ENCODE data around the gene C19orf81. TPM values are rescaled to one million over a fixed set of nuclear protein-coding genes. Genes with fewer than 3 reads are reported as not detected.

The C19orf81 gene
- total RNA-seq, 1 experiment from 2014 or later: 0.41 TPM

DNA sequence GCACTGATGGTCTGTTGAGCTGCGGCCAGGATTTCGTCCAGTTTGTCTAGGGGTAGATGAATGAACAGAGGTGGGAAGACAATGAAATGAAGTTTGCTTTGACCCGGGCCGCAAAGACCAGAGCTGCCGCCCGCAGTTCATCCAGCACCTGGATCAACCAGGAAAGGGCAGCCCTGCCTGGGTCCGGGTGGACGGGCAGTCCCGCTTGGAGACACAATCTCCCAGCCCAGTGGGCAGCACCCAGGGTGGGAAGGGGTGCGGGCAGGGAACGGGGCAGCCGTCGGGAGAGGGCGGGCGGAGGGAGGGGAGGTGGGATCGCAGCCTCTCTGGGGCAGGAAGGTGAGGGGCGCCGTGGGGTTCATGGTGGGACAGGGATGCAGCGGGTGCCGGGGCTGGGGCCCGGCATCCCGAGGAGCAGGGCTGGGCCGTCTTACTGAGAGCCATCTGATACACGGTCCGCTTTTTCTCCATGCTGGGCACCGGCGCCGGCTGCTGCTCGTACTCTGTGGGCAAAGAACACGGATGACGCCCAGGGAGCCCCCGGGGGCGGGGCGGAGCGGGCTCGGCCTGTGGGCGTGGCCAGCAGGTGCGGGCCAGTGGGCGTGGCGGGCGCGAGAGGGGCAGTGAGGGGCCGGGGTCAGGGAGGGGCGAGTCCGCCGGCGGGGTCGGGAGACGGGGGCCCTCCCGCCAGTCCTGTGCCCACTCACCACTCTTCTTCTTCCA lies 37.2 kb downstream of the C19orf81 start:
- Histone ChIP-seq H3K4me1 (no peaks in the 10 kb centered on the region), H3K27me3 (replicated peaks; ENCODE audit: control insufficient read depth, insufficient read depth, low read length) (peaks cover 4% of the 10 kb centered on the region), H3K36me3 (ENCODE audit: control insufficient read depth, insufficient read depth, low read length) (no peaks in the 10 kb centered on the region), H3K4me3 (ENCODE audit: low read depth, low read length) (no peak overlapping the region), H3K9me3 (no peaks in the 10 kb centered on the region)
- ChIA-PET POLR2A (no interaction called here), CTCF (no interaction called here)
- DNase-seq: no peak
- intact Hi-C loops (cut with micrococcal nuclease; ENCODE audit: unreplicated experiment): no loop called here
- H3K4me3 Mint-ChIP-seq (ENCODE audit: unreplicated experiment): peak overlapping the region; percentile 30
- TF ChIP-seq, protein P1, sequence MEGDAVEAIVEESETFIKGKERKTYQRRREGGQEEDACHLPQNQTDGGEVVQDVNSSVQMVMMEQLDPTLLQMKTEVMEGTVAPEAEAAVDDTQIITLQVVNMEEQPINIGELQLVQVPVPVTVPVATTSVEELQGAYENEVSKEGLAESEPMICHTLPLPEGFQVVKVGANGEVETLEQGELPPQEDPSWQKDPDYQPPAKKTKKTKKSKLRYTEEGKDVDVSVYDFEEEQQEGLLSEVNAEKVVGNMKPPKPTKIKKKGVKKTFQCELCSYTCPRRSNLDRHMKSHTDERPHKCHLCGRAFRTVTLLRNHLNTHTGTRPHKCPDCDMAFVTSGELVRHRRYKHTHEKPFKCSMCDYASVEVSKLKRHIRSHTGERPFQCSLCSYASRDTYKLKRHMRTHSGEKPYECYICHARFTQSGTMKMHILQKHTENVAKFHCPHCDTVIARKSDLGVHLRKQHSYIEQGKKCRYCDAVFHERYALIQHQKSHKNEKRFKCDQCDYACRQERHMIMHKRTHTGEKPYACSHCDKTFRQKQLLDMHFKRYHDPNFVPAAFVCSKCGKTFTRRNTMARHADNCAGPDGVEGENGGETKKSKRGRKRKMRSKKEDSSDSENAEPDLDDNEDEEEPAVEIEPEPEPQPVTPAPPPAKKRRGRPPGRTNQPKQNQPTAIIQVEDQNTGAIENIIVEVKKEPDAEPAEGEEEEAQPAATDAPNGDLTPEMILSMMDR (IDR thresholded peaks at IDR 0.05; ENCODE audit: insufficient read depth in 1 of 2, low read depth in 1 of 2, low read length in 1 of 2, severe bottlenecking in 1 of 2, unreplicated experiment in 1 of 2): no peak
- no TSS peak for BruUV-seq (replicated peaks)
- H3K4me1 Mint-ChIP-seq (ENCODE audit: low read depth, unreplicated experiment): no peaks in the 10 kb centered on the region
- H3K27me3 Mint-ChIP-seq (ENCODE audit: insufficient read depth, unreplicated experiment): peaks cover 31% of the 10 kb centered on the region
- H3K36me3 Mint-ChIP-seq (ENCODE audit: insufficient read depth, unreplicated experiment): no peaks in the 10 kb centered on the region
- no peak overlapping the region for H3K27ac Mint-ChIP-seq (ENCODE audit: unreplicated experiment)
- H3K9me3 Mint-ChIP-seq (ENCODE audit: unreplicated experiment): no peaks in the 10 kb centered on the region

DNA sequence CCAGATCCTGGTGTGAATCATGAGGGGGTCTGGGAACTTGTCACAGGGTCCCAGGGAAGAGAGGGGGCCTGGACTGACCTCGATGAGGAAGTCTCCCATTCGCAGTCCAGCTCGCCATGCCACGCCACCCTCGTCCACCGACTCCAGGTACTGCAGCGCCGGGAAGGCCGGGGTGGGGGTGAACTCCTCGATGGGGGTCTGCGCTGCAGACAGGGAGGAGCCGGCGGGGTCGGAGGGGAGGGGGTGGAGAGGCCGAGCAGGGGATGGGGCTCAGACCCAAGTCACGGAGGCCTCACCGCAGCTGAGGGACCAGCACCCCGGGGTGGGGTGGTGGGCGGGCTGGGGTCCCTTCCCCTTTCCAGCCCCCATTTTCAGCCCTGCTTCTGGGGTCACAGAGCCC lies 39.5 kb downstream of the C19orf81 start:
- no peaks in the 10 kb centered on the region for H3K4me1 Mint-ChIP-seq (ENCODE audit: low read depth, unreplicated experiment)
- BruUV-seq (replicated peaks): no TSS peak
- H3K36me3 Mint-ChIP-seq (ENCODE audit: insufficient read depth, unreplicated experiment): no peaks in the 10 kb centered on the region
- Histone ChIP-seq H3K27me3 (replicated peaks; ENCODE audit: control insufficient read depth, insufficient read depth, low read length) (peaks cover 1% of the 10 kb centered on the region; the same call in 1 of the 2 replicates), H3K36me3 (ENCODE audit: control insufficient read depth, insufficient read depth, low read length) (no peaks in the 10 kb centered on the region), H3K4me3 (ENCODE audit: low read depth, low read length) (no peak overlapping the region), H3K4me1 (no peaks in the 10 kb centered on the region), H3K9me3 (no peaks in the 10 kb centered on the region)
- H3K27me3 Mint-ChIP-seq (ENCODE audit: insufficient read depth, unreplicated experiment): peaks cover 36% of the 10 kb centered on the region
- POLR2A ChIA-PET: no interaction called here
- intact Hi-C loops (cut with micrococcal nuclease; ENCODE audit: unreplicated experiment): no loop called here
- CTCF ChIA-PET: interaction anchor here (0.7 to 0.9 kb wide), 2 partner anchors 18 to 32 kb away, joined by 3 to 7 read pairs; no protein-coding TSS in a partner anchor
- no peak overlapping the region for H3K27ac Mint-ChIP-seq (ENCODE audit: unreplicated experiment)
- DNase-seq: no peak
- TF ChIP-seq, protein P1 (IDR thresholded peaks at IDR 0.05; ENCODE audit: insufficient read depth in 1 of 2, low read depth in 1 of 2, low read length in 1 of 2, severe bottlenecking in 1 of 2, unreplicated experiment in 1 of 2): no peak
- no peaks in the 10 kb centered on the region for H3K9me3 Mint-ChIP-seq (ENCODE audit: unreplicated experiment)
- no peak overlapping the region for H3K4me3 Mint-ChIP-seq (ENCODE audit: unreplicated experiment)

DNA sequence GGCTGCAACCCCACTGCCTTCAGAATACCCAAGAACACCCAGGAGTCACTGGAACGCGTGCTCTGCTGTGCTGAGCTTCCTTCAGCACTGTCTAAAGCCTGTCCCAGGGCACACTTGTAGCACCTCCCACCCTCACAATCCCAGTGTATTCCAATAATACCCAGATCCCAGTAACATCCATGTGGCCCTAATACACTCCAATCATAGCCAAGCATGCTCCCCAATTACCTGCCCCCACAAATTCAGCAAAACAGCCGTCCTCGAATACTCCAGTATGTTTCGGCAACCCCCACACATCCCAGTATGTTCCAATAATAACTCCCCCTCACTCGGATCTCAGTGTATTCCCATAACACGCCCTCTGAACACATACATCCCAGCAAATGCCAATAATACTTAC lies 41.2 kb downstream of the C19orf81 start:
- POLR2A ChIA-PET: no interaction called here
- H3K4me1 ChIP-seq: no peaks in the 10 kb centered on the region
- Mint-ChIP-seq H3K27ac (ENCODE audit: unreplicated experiment) (no peak overlapping the region), H3K9me3 (ENCODE audit: unreplicated experiment) (no peaks in the 10 kb centered on the region), H3K27me3 (ENCODE audit: insufficient read depth, unreplicated experiment) (peaks cover 31% of the 10 kb centered on the region), H3K36me3 (ENCODE audit: insufficient read depth, unreplicated experiment) (no peaks in the 10 kb centered on the region), H3K4me3 (ENCODE audit: unreplicated experiment) (no peak overlapping the region), H3K4me1 (ENCODE audit: low read depth, unreplicated experiment) (no peaks in the 10 kb centered on the region)
- CTCF ChIA-PET: interaction anchor here (0.6 kb wide), 1 partner anchor 149 kb away, joined by 3 read pairs; no protein-coding TSS in a partner anchor
- intact Hi-C loops (cut with micrococcal nuclease; ENCODE audit: unreplicated experiment): no loop called here
- H3K27me3 ChIP-seq (replicated peaks; ENCODE audit: control insufficient read depth, insufficient read depth, low read length): 0 out of 2 replicates have a peak, but pooled peaks cover 1% of the 10 kb centered on the region
- H3K36me3 ChIP-seq (ENCODE audit: control insufficient read depth, insufficient read depth, low read length): no peaks in the 10 kb centered on the region
- H3K4me3 ChIP-seq (ENCODE audit: low read depth, low read length): no peak overlapping the region
- H3K9me3 ChIP-seq: no peaks in the 10 kb centered on the region
- TF ChIP-seq, protein P1 (IDR thresholded peaks at IDR 0.05; ENCODE audit: insufficient read depth in 1 of 2, low read depth in 1 of 2, low read length in 1 of 2, severe bottlenecking in 1 of 2, unreplicated experiment in 1 of 2): no peak
- DNase-seq: no peak
- no TSS peak for BruUV-seq (replicated peaks)

Measured in Caco-2 (cell line).